IMR-90 (cell line): ENCODE data around the gene MAB21L4. TPM values are rescaled to one million over a fixed set of nuclear protein-coding genes. Genes with fewer than 3 reads are reported as not detected.

ENCODE experiments used
- ATAC-seq: fragments of 200-7000 bp; cut with Tn5 transposase; 2 replicates; pipeline ENCODE4 v1.9.1; 2020; ENCODE audit warnings: low read depth, mild to moderate bottlenecking, moderate library complexity
- BruUV-seq: library from RNA; stranded (reverse); fragments of 400-500 nt; replicated peaks from 2 replicates; lab custom pipeline; 2021; lab: Mats Ljungman, UMichigan
- CTCF ChIA-PET: fragments of 300-600 bp; formaldehyde crosslinking; extraction: SDS; loops from one replicate; lab custom pipeline; 2021; ENCODE audit warnings: antibody characterized with exemption; lab: Yijun Ruan, JAX
- POLR2A ChIA-PET: fragments of 300-600 bp; sonication (Branson Sonifier 250); formaldehyde crosslinking; loops from one replicate; lab custom pipeline; 2022; ENCODE audit warnings: antibody characterized with exemption; ENCODE audit not compliant: unreplicated experiment; lab: Charles Lee
- DNase-seq: peaks from one replicate; pipeline ENCODE4 v3.0.0; 2013
- H2AFZ ChIP-seq: replicated peaks from 2 replicates; pipeline ENCODE3; 2013; ENCODE audit warnings: low read length, mild to moderate bottlenecking; ENCODE audit not compliant: poor library complexity
- H2AK5ac ChIP-seq: 2 replicates; pipeline ENCODE4 v1.6.1; 2013; ENCODE audit warnings: low read depth, low read length, inconsistent platforms
- H2AK9ac ChIP-seq: replicated peaks from 2 replicates; pipeline ENCODE3; 2013; ENCODE audit warnings: mild to moderate bottlenecking, low read depth, low read length, moderate library complexity; ENCODE audit not compliant: poor library complexity
- H2BK120ac ChIP-seq: 2 replicates; pipeline ENCODE4 v1.6.1; 2013; ENCODE audit warnings: low read depth, low read length, inconsistent platforms
- H2BK15ac ChIP-seq: 3 replicates; pipeline ENCODE4 v1.6.1; 2013; ENCODE audit warnings: low read depth, low read length, inconsistent platforms
- H2BK20ac ChIP-seq: 2 replicates; pipeline ENCODE4 v1.6.1; 2013; ENCODE audit warnings: low read depth, mild to moderate bottlenecking, inconsistent platforms, low read length, moderate library complexity
- H2BK5ac ChIP-seq: 2 replicates; pipeline ENCODE4 v1.6.1; 2013; ENCODE audit warnings: mild to moderate bottlenecking, low read depth, low read length, inconsistent platforms; ENCODE audit not compliant: poor library complexity, severe bottlenecking
- H3K14ac ChIP-seq: replicated peaks from 2 replicates; pipeline ENCODE4 v1.6.1; 2013; ENCODE audit warnings: low read depth, low read length, inconsistent platforms
- H3K18ac ChIP-seq: 2 replicates; pipeline ENCODE4 v1.6.1; 2013; ENCODE audit warnings: low read depth, low read length, control low read depth
- H3K23ac ChIP-seq: 2 replicates; pipeline ENCODE4 v1.6.1; 2013; ENCODE audit warnings: low read depth, low read length, inconsistent platforms
- H3K27ac ChIP-seq: 2 replicates; pipeline ENCODE4 v1.5.1; 2013; ENCODE audit warnings: mild to moderate bottlenecking, control low read depth, low read length; ENCODE audit not compliant: insufficient read depth
- H3K27me3 ChIP-seq: 2 replicates; pipeline ENCODE4 v1.6.1; 2013; ENCODE audit warnings: low read length; ENCODE audit not compliant: control insufficient read depth, insufficient read depth
- H3K36me3 ChIP-seq: 2 replicates; pipeline ENCODE4 v1.6.1; 2013; ENCODE audit warnings: low read length, mixed read lengths; ENCODE audit not compliant: control insufficient read depth, insufficient read depth
- H3K4ac ChIP-seq: 2 replicates; pipeline ENCODE4 v1.6.1; 2013; ENCODE audit warnings: low read depth, low read length, inconsistent platforms
- H3K4me1 ChIP-seq: 2 replicates; pipeline ENCODE4 v1.6.1; 2013; ENCODE audit warnings: low read length, mixed read lengths; ENCODE audit not compliant: control insufficient read depth, insufficient read depth
- H3K4me2 ChIP-seq: 2 replicates; pipeline ENCODE4 v1.6.1; 2013; ENCODE audit warnings: low read depth, mild to moderate bottlenecking, control low read depth, low read length, moderate library complexity
- H3K4me3 ChIP-seq: 2 replicates; pipeline ENCODE4 v1.5.1; 2013; ENCODE audit warnings: low read depth, mild to moderate bottlenecking, control low read depth, low read length, moderate library complexity; ENCODE audit not compliant: insufficient read depth
- H3K56ac ChIP-seq: 2 replicates; pipeline ENCODE4 v1.6.1; 2013; ENCODE audit warnings: low read length, inconsistent platforms; ENCODE audit not compliant: insufficient read depth; ENCODE audit errors: extremely low read depth
- H3K79me1 ChIP-seq, 2 experiments: 2 replicates each; pipeline ENCODE4 v1.6.1; 2013; ENCODE audit warnings: low read length in 2 of 2, inconsistent platforms in 1 of 2, low read depth in 1 of 2
- H3K9ac ChIP-seq: 2 replicates; pipeline ENCODE4 v1.6.1; 2013; ENCODE audit warnings: low read depth, low read length, control low read depth
- H3K9me1 ChIP-seq: 2 replicates; pipeline ENCODE4 v1.6.1; 2013; ENCODE audit warnings: low read length, inconsistent platforms; ENCODE audit not compliant: insufficient read depth
- H3K9me3 ChIP-seq: 2 replicates; pipeline ENCODE4 v1.6.1; 2013; ENCODE audit warnings: low read length; ENCODE audit not compliant: control insufficient read depth, insufficient read depth
- H4K20me1 ChIP-seq: 2 replicates; pipeline ENCODE4 v1.6.1; 2013; ENCODE audit warnings: low read length, inconsistent platforms; ENCODE audit not compliant: insufficient read depth
- H4K5ac ChIP-seq: 2 replicates; pipeline ENCODE4 v1.6.1; 2013; ENCODE audit warnings: mild to moderate bottlenecking, low read depth, low read length, control low read depth
- H4K8ac ChIP-seq, 2 experiments: 2 replicates each; pipeline ENCODE4 v1.6.1; 2013; ENCODE audit warnings: low read depth in 2 of 2, low read length in 2 of 2, control low read depth in 1 of 2, inconsistent platforms in 1 of 2
- H4K91ac ChIP-seq: 2 replicates; pipeline ENCODE4 v1.6.1; 2013; ENCODE audit warnings: low read depth, low read length, inconsistent platforms; ENCODE audit not compliant: insufficient read depth
- CEBPB ChIP-seq: IDR thresholded peaks from 2 replicates; pipeline ENCODE4 v1.6.1; 2012; ENCODE audit warnings: low read depth, low read length, improper control_type of control experiment
- MAZ ChIP-seq: IDR thresholded peaks from 2 replicates; pipeline ENCODE4 v1.6.1; 2012; ENCODE audit warnings: low read depth, mild to moderate bottlenecking, low read length, improper control_type of control experiment, moderate library complexity, borderline replicate concordance
- MXI1 ChIP-seq: IDR thresholded peaks from 2 replicates; pipeline ENCODE4 v1.6.1; 2012; ENCODE audit warnings: low read depth, mild to moderate bottlenecking, low read length, moderate library complexity, borderline replicate concordance
- POLR2A ChIP-seq: IDR thresholded peaks from 2 replicates; pipeline ENCODE4 v1.6.1; 2012; ENCODE audit warnings: mild to moderate bottlenecking, low read depth, low read length
- WGBS, 2 experiments: methylation state at CpG; one replicate each; pipeline versions ENCODE4 v1.1.5 to v1.1.7; 2013; ENCODE audit warnings: missing lambda C conversion rate in 2 of 2; ENCODE audit not compliant: insufficient read length in 1 of 2; ENCODE audit errors: extremely low coverage in 2 of 2; 5-methylcytosine and 5-hydroxymethylcytosine counted together
- dilution Hi-C: fragments of 300-500 bp; cut with HindIII; formaldehyde crosslinking; loops from one replicate; pipeline ENCODE4 v1.14.3; 2018; ENCODE audit warnings: low sequenced_read_pairs; ENCODE audit not compliant: unreplicated experiment
- in situ Hi-C: fragments of 300-500 bp; cut with MboI; formaldehyde crosslinking; loops from 3 replicates; pipeline ENCODE4 v1.14.3; 2019; ENCODE audit warnings: low sequenced_read_pairs, inconsistent platforms, mixed read lengths
- intact Hi-C: fragments of 100-400 bp; cut with micrococcal nuclease; formaldehyde crosslinking; loops from 2 replicates; pipeline ENCODE4 v1.10.0; 2022
- polyA plus RNA-seq, 3 experiments: library from polyadenylated mRNA; depleted of rRNA; stranded (reverse); fragments of >200 nt; gene quantifications; 2 replicates each; pipeline ENCODE4 v1.2.3, GENCODE V29; 2012; ENCODE audit warnings: low replicate concordance in 1 of 3
- total RNA-seq: library from RNA; depleted of rRNA; stranded (reverse); fragments of >200 nt; gene quantifications from 2 replicates; pipeline ENCODE4 v1.2.3, GENCODE V29; 2012

MAB21L4 gene
- total and polyA plus RNA-seq, 2 of the 4 experiments (the other 2 are of a cell fraction) = not detected

- no peak for TF ChIP-seq MXI1
Measured at GRCh38 chr2:240871071-240871958, 24.6 kb downstream of the MAB21L4 start (continued).

DNA sequence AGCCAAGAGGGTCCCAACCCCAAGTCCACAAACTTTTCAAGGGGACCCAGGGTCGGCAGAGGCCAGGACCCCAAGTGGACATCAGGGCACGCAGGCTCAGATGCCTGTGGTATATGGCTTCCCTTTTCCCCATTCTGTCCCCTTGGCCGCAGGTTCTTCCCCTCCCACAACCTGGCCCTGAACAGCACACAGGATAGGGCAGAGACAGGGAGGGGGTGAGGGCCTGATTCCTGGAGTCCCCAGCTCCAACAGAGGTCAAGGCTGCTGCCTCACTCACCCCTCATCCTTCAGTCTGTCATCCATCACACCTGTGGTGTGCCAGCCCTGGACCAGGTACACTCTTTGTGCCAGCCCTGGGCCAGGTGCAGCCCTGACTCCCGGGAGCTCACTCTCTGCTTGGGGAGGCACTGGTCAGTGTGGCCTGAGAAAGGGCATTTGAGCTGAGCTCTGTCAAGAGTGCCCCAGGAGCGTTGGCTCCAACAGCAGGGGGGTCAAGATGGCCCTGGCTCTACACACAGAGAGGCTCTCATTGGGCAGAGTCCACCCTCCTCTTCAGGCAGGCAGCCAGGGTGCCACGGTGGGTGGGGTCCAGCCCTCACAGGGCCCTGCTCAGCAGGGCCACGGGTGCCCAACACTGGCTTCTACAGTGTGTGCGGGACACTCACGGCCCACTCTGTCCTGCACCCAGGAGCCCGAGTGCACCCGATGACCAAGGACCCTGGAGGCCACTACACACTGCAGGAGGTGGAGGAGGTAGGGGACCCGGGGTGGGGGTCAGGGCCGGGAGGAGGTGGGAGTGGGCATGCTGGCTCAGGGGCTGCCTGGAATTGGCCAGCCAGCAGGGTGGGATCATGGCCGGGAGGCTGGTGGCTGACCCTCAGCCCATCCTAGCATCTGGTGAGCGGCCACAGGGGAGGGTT is 25.7 kb downstream of the MAB21L4 start:
- no peak for TF ChIP-seq POLR2A
- no peak for TF ChIP-seq MAZ
- TF ChIP-seq CEBPB = no peak
- intact Hi-C loops = no loop called here

More for the DNA sequence above, 25.7 kb downstream of the MAB21L4 start:
- Histone ChIP-seq H3K4me1 (no peaks in the 10 kb centered on the region; the same call in 1 of the 2 replicates), H2AK9ac (no peak overlapping the region), H2AK5ac (no peak overlapping the region), H3K9me1 (no peaks in the 10 kb centered on the region), H2BK15ac (no peak overlapping the region), H3K18ac (no peak overlapping the region), H3K9me3 (no peaks in the 10 kb centered on the region), H3K4ac (no peak overlapping the region), H3K14ac (no peak overlapping the region), H3K56ac (no peak overlapping the region), H3K4me2 (no peak overlapping the region), H3K27ac (no peak overlapping the region), H4K20me1 (no peaks in the 10 kb centered on the region), H4K8ac (no peak overlapping the region), H2BK20ac (no peak overlapping the region), H2BK5ac (no peak overlapping the region), H3K9ac (no peak overlapping the region), H2AFZ (no peak overlapping the region), H3K4me3 (no peak overlapping the region), H3K23ac (no peak overlapping the region), H2BK120ac (no peak overlapping the region), H3K27me3 (peaks cover 46% of the 10 kb centered on the region), H4K5ac (no peak overlapping the region), H4K91ac (no peak overlapping the region), H3K79me1 (no peaks in the 10 kb centered on the region), H3K36me3 (no peaks in the 10 kb centered on the region)
- CTCF ChIA-PET = interaction anchor here (0.8 kb wide), 1 partner anchor 208 kb away, joined by 3 read pairs; no protein-coding TSS in a partner anchor
- POLR2A ChIA-PET = no interaction called here
- DNase-seq (no peak), ATAC-seq (no peak)
- no TSS peak for BruUV-seq
- in situ Hi-C loops = loop anchor here (25.0 kb wide), 1 partner anchor 792 kb away; no protein-coding TSS in a partner anchor
- 61% methylated on average over 5 of the region's 15 CpGs; no CpG with 5 or more reads in 1 of the 2 experiments for WGBS, 2 experiments
- dilution Hi-C loops = no loop called here
